GM19395 (cell line): ENCODE data around the gene CCL14.
"Not testable (repeated sequence)": the region's sequence is repeated elsewhere in the genome, so short reads cannot be mapped to it uniquely, and the experiment has no call there.

Source experiments
- ATAC-seq: cut with Tn5 transposase; IDR thresholded peaks from one replicate; pipeline ENCODE4 v1.9.1; 2021; ENCODE audit warnings: mild to moderate bottlenecking, moderate library complexity; ENCODE audit not compliant: unreplicated experiment

The CCL14 gene

DNA sequence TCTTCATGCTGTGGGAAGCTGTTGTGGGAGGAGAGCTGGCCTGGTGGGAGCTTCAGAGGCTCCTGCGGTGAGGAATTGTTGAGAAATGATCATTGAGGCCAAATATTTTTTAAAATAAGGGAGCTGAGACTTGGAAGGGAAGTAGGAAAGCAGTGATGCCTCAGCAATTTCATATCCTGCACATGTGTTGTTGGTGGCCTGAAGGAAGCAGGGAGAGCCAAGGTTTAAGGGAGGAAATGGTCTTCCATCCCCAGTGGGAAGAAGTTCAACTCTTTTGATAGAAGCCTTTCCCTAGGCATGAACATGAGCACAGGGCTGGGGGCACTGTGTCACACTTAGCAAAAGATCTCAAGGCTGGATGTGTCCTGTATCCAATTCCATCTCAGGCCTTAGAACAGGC is at the start of gene CCL14:
Gene CCL14 (minus strand): TSS at position 87 of the 400 bp plus-strand sequence. CDS start 80 bp downstream, at position 7.
- ATAC-seq, result no peak

DNA sequence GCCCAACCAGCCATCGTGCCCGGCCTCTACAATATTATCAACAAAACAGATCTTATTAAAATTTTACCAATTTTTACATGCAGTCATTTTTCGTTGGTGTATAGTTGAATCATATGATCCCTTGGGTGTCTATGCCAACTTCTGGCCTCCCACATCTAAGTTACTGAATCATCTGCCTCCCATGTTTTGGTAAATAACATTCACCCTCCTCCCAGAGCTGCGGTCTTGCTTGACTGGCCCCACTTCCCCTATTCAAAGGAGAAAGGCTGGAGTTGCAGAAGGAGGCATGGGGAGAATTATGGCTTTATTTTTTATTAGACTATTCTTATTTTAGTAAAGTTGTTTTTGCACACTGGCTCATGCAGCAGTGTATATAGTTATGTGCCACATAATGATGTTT is 49.7 kb upstream of the CCL14 start:
- ATAC-seq, result no peak

DNA sequence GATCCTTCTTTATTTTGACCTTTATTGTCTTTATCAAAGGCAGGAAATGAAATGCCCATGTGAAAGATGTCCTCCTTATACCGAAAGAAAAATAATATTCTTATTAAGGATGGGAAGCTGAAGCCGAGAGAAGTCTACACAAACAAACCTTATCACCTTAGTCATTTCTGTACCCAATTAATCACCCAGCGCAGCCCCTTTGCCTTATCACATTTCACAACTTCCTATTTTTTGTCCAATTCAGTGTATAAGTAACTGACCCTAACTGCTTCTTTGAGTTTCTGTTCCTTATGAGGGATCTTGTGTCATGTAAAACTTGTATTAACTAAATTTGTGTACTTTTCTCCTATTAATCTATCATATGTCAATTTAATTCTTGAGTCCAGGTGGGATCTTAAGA is 47.6 kb upstream of the CCL14 start:
- ATAC-seq, result no peak

DNA sequence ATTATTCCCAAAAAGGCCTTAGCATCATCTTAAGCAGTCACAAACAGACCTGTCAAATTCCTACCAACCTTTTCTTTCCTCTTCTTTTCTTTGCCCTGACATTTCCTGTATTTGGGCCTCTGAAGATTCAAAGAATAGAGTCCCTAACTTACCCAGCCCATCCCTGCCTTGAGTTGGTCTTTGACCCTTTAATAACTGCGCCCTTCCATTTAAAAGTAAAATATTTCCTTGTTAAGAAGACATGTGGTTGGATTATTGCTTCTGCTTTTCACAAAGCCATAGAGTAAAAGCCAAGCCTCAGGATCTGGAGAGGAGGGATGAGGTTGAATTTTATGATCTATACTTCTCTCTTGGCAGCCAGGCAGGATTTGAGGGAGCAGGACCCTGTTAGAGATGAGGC is 44.4 kb upstream of the CCL14 start:
- ATAC-seq, result no peak

DNA sequence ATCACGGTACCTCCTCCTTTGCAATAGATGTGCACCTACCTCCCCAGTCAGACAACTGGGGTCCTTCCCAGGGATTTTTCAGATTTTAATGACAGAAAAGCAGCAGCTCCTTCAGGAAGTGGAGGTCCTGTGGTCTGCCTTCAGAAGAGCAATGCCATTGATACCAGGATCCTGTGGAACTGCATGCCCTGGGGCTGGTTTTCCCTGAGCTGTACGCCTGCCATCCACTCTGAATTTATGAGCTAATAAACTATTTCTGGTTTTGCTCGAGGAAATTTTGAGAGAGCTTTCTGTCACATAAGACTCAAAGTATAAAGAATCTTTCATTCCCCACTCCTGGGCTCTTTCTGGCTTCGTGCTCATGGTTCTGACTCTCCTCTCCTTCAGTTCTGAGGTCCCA is 41.2 kb upstream of the CCL14 start:
- no peak for ATAC-seq

DNA sequence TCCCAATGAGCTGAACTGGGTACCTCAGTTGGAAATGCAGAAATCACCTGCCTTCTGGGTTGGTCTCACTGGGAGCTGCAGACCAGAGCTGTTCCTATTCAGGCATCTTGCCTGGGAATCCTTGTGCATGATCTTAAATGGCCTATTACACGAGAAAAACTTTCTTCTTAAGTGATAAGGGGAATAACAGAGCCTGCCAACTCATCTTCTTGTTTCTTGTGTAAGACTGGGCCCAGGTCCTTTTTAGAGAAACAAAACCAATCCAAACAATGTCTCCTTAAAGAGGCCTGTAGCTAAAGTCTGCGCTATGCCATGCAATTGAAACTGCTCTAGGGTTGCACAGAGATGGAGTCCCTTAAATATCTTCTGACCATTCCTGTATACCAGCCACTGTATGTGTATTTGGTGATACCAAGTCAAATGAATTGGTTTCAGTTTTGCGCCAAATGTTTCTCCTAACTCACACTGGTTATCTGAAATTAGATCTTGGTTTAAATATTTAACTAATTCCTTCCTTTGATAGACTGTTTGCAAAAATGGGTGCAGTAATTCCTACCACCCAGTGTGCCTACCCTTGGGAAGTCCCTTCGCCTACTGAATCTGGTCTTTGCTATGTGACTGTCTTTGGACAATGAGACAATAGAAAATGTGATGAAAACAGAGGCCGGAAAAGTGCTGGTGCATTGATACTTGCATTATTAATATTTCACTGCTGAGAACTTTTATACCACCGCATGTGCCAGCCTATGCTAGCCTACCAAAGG is 37.8 kb upstream of the CCL14 start:
- ATAC-seq, result no peak

DNA sequence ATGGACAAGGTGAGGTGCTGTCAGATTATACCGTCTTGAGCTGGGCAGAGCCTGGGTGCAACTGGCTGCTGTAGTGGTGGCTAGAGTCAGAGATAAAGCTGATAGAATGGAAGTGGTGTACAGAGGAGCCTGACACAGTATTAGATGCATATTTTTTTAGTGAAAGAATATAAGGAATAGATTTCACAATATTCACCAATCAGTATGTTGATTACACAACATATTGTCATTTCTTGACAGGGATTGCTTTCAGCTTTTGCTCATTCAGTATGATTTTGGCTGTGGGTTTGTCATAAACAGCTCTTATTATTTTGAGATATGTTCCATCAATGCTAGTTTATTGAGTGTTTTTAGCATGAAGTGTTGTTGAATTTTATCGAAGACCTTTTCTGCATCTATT is 32.9 kb upstream of the CCL14 start:
- ATAC-seq, result no peak

DNA sequence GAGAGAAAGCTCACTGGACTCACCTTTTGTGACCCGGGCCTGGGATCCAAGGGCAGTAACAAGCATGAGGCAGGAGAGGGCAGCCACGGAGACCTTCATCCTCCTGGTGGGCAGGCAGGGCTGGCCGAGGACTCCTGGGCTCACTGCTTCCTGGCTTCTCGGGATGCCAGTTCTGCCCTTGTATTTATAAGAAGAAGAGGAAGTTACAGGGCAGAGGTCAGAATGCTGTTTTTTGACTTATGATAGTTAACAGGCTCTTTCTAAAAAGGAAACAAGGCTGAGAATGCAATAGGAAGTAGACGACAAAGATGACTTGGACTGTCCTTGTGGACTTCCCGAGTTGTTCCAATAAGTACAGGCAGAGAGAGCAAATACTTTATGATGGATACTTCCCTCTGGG is 31.3 kb upstream of the CCL14 start, which contains the start of gene CCL23:
Gene CCL23 (minus strand): TSS at position 174 of the 400 bp plus-strand sequence. CDS start 75 bp downstream, at position 99.
- no peak for ATAC-seq

DNA sequence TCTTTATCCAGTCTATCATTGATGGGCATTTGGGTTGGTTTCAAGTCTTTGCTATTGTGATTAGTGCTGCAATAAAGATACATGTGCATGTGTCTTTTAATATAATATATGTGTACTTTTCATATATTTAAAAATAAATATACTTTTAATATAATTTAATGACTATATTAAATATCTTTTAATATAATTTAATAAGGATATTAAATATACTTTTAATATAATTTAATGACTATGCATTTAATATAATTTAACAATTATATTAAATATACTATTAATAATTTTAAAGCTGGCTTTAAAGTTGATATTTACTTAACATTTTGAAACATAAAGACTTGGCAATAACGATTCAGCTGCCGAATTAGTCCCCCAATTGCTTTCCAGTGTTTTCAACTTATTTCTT is 30.0 kb upstream of the CCL14 start:
- no peak for ATAC-seq

DNA sequence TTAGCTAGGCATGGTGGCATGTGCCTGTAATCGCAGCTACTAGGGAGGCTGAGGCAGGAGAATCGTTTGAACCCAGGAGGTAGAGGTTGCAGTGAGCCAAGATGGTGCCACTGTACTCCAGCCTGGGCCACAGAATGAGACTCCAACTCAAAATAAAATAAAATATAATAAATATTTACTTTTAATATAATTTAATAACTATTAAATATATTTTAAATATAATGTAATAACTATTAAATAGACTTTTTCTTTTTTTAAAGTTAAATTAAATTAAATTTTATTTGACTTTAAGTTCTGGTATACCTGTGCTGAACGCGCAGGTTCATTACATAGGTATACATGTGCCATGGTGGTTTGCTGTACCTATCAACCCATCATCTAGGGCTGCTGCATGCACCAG is 29.4 kb upstream of the CCL14 start:
- not testable (repeated sequence) for ATAC-seq

DNA sequence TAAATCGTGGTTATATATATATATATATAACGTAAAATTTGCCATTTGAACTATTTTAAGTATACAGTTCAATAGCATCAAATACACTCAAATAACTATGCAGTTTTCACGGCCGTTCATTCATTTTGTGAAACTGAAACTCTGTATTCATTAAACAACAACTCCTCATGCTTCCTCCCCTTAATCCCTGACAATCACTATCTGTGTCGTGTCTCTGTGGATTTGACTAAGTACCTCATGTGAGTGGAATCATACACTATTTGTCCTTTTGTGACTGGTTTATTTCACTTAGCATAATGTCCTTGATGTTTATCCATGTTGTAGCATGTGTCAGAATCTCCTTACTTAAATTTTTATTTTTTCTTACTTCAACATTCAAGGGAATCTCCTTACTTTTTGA is 28.4 kb upstream of the CCL14 start:
- ATAC-seq, result no peak

DNA sequence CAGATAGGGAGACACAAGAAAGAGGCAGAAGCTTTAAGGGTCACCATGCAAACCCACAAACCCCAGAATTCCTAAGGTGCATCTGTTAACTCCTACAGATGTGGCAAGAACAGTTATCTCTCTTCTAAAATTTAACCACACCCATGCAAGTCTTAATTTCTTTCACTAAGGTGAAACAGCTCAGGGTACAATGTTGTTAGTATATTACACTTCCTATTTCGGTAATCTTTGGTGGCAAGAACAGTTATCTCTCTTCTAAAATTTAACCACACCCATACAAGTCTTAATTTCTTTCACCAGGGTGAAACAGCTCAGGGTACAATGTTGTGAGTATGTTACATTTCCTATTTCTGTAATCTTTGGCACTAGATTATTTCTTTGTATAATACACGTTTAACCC is 24.7 kb upstream of the CCL14 start:
- no peak for ATAC-seq

DNA sequence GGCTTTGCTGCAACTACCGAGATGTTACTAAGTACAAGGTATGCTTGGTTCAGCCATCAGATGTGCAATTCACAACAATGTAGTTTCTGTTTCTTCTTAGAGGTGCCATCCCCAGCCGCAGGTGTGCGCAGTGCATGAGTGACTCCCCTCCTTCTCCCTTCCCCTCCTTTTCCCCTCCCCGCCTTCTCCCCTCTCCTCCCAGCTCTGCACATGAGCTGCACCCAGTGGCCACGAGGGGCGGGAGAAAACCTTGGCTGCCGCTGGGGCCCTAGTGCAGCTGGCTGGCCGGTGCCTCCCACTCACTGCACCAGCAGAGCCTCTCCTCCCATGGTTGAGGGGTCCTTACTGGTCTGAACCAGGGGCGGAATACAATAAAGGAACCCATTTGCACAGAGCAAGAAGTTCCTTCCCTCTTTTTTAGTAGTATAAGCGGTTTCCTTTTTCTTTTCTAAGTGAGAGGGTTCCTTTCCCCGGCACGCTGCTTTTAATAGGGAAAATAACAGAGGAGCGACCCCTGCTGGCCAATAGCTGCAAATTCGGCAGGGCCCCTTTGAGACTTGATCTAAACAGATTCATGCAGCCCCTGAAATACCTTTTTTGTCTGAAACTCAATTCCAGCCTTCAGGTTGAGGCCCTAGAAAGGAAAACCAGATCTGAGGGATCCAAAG is 22.6 kb upstream of the CCL14 start:
- ATAC-seq, result no peak

DNA sequence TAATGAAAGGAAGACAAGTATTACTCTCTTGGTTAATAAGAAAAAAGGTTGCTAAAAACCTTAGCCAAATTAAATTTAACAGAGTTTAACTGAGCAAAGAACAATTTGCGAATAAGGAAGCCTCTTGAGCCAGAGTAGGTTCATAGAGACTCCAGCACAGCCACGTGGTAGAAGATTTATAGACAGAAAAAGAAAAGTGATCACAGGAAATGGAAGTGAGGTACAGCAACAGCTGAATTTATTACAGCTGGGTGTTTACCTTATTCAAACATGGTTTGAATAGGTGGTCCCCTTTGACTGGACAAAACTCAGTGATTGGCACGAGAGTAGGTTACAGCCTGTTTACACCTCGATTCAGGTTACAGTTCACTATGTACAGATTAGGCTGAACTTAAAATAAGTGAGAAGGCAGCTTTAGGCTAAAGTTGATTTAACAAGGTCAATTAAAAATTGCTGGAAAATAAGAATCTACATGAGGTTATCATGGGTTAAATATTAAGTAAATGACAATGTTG is 18.1 kb upstream of the CCL14 start:
- no peak for ATAC-seq

DNA sequence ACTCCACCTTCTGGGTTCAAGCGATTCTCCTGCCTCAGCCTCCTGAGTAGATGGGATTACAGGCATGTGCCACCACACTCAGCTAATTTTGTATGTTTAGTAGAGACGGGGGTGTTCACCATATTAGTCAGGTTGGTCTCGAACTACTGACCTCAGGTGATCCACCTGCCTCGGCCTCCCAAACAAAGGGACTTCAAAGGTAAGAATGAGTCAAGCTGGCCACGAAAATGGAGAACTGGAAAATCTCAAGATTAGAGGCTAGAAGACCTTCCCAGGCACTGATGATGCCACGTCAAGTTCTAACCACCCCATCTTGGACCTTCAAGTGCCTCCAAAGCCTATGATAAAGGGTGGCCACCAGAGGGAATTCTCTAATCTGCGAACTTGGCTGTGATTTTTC is 16.1 kb upstream of the CCL14 start:
- no peak for ATAC-seq

DNA sequence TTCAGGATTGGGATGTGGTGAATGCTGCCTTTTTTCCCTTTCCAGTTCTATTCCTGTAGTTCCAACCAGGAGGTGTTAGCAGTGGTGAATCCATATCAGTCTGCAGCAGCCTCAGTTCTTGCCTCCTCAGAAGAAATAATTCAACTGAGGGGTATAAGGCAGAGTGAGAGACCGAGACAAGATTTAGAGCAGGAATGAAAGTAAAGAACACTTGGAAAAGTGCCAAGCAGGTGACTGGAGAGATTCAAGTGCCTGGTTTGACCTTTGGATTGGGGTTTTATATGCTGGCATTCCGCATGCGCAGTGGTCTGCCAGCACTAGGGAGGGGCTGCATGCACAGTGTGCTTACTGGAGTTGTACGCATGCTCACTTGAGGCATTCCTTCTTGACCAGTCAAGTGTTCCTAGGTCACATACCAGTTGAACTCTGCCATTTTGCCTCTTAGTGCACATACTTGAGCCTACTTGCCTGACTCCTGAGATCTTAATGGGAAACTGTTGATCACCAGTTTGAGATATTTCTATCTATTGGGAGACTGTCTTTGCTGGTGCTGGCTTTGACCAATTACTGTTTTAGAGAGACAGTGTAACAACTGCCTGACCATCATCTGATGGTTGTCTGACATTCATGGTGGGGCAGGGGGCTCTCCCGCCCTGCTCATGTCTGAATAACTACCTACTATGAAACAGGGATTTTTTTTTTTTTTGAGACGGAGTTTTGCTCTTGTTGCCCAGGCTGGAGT is 15.5 kb upstream of the CCL14 start:
- ATAC-seq, result no peak

DNA sequence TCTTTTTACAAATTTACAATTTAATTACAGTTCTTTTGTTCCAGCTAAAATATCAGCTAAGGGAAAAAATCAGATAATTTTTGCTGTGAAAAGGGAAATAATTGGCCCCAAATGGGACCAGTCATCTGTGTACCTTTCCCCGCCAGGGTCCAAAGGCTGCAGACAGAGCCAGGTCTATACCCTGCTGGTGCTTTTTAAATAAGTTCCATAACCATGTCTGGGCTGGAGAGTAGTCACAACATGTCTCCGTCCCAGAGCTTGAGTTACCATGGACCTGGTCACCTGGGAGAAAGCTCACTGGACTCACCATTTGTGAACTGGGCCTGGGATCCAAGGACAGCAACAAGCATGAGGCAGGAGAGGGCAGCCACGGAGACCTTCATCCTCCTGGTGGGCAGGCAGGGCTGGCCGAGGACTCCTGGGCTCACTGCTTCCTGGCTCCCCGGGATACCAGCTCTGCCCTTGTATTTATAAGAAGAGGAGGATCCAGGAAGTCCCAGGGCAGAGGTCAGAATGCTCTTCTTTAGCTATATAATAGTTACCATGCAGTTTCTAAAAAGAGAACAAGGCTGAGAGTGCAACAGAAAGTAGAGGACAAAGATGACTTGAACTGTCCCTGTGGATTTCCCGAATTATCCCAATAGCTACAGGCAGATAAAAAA is 14.7 kb upstream of the CCL14 start, which contains the start of gene CCL15:
Gene CCL15 (minus strand): TSS at position 444 of the 662 bp plus-strand sequence. CDS start 61 bp downstream, at position 383.
- ATAC-seq, result no peak

DNA sequence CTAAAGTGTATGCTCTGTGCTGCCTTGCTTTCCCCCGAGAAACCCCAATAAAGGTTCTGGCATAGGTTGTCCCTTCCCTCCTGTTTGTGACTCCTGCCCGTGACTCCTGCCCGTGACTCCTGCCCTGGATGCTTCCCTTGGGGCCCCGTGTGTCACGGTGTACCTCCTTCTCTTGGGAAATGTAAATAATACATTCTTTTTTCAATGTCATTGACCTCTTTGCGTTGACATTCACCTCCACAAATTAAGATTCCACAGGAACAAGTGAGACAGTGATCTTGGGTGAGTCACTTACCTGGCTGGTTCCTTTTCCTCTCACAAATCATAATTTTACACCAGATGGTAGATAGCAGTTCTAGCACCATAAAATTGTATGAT is 14.2 kb upstream of the CCL14 start:
- no peak for ATAC-seq

DNA sequence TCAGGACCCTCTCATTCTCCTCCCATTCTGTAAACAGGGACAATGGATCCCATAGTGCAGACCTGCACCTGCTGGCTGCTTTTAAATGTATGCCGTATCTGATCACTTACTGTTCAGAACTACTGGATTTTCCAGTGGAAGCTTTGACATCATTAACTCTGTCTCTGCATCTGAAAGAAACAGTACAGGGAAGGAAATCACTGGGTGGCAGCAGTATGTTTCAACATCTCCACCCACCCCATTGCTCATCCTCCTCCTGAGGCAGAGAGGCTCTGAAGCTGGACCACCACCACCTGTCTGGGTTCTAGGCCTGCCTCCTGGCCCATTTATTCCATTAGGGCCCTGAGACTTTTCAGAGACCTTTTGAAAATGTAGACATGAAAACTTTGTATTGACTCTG is 12.2 kb upstream of the CCL14 start:
- ATAC-seq, result no peak

DNA sequence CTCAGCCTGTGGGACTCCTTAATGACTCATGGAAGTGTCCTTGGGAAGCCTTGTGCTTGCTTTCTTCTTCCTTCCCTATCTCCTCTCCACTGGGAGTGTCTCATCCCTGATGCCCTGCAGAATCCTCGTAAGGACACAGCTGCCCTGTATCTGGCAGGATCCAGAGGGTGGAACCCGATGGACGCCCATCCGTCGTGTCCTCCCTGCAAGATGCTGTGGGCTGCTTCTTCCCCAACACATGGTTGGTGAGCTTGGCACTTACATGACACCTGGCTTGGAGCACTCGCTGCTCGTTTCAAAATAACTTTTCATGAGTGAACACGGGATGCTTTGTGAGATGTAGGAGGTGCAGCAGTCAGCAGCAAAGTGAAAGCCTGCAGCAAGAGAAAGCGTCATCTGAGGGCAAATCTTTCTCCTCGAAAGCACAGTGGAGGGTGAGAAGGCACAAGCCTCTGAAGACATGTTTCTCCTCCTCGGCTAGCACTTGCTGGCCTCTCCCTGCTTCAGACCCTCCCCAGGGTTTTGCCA is 11.6 kb upstream of the CCL14 start:
- ATAC-seq, result no peak

DNA sequence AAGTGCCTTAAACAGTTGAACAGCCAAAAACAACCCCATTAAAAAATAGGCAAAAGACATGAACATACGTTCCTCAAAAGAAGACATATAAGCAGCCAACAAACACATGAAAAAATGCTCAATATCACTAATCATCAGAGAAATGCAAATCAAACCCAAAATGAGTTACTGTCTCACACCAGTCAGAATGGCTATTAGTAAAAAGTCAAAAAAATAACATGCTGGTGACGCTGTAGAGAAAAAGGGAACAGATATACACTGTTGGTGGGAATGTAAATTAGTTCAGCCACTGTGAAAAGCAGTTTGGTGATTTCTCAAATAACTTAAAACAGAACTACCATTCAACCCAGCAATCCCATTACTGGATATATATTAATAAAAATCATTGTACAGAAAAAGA is 8.8 kb upstream of the CCL14 start:
- ATAC-seq, result not testable (repeated sequence)
